IMR-90 (cell line): Measurements from ENCODE around the gene CBFA2T3.

Experiments
- BHLHE40 ChIP-seq: fragments of 150-350 bp; IDR thresholded peaks from 2 replicates; pipeline ENCODE4 v1.6.1; 2016; ENCODE audit warnings: mild to moderate bottlenecking, low read depth, low read length
- CEBPB ChIP-seq: IDR thresholded peaks from 2 replicates; pipeline ENCODE4 v1.6.1; 2012; ENCODE audit warnings: low read depth, low read length, improper control_type of control experiment
- CTCF ChIP-seq: conservative IDR thresholded peaks from 2 replicates; pipeline ENCODE4 v1.5.1; 2012; ENCODE audit warnings: mild to moderate bottlenecking, low read depth, low read length, improper control_type of control experiment
- MAFK ChIP-seq: IDR thresholded peaks from 2 replicates; pipeline ENCODE4 v1.6.1; 2012; ENCODE audit warnings: low read depth, low read length, improper control_type of control experiment
- NFE2L2 ChIP-seq: fragments of 150-350 bp; IDR thresholded peaks from 2 replicates; pipeline ENCODE4 v1.6.1; 2016; ENCODE audit warnings: low read depth, mild to moderate bottlenecking, low read length
- POLR2A ChIP-seq: IDR thresholded peaks from 2 replicates; pipeline ENCODE4 v1.6.1; 2012; ENCODE audit warnings: mild to moderate bottlenecking, low read depth, low read length
- RCOR1 ChIP-seq: IDR thresholded peaks from 2 replicates; pipeline ENCODE4 v1.6.1; 2012; ENCODE audit warnings: mild to moderate bottlenecking, low read length, improper control_type of control experiment; ENCODE audit not compliant: insufficient replicate concordance
- USF2 ChIP-seq: fragments of 150-350 bp; IDR thresholded peaks from 2 replicates; pipeline ENCODE4 v1.6.1; 2017; ENCODE audit warnings: mild to moderate bottlenecking, antibody characterized with exemption, low read length, low read depth

DNA sequence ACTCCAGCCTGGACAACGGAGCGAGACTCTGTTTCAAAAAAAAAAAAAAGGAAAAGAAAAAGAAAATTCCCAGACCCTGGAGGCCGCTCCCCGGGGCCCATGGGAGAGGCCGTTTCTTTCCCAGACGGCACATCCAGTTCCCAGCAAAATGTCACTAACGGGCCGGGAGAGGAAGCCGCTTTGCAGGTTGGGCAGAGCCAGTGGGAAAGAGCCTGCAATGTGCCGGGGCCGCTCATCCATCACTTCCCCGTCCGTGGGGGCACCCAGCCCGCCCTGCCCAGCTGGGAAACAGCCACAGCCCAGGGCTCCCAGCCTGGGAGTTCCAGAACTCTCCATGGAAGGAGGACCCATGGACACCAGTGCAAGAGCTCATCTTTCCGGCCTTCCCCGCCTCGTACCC, 68.7 kb downstream of the CBFA2T3 start:
- TF ChIP-seq CTCF (no peak), POLR2A (no peak), RCOR1 (no peak), USF2 (no peak), CEBPB (no peak), BHLHE40 (no peak), NFE2L2 (no peak), MAFK (no peak)
